Caco-2 (cell line): ENCODE data around the gene RASSF10. TPM values are rescaled to one million over a fixed set of nuclear protein-coding genes. Genes with fewer than 3 reads are reported as not detected.

ENCODE experiments used
- BruUV-seq: library from RNA; stranded (reverse); fragments of 400-500 nt; replicated peaks from 2 replicates; lab custom pipeline; 2021; lab: Mats Ljungman, UMichigan
- CTCF ChIA-PET: fragments of 300-600 bp; sonication (Branson Sonifier 250); formaldehyde crosslinking; loops from one replicate; lab custom pipeline; 2022; ENCODE audit warnings: antibody characterized with exemption; lab: Charles Lee
- POLR2A ChIA-PET: fragments of 300-600 bp; sonication (Branson Sonifier 250); formaldehyde crosslinking; loops from one replicate; lab custom pipeline; 2022; ENCODE audit warnings: antibody characterized with exemption; lab: Charles Lee
- DNase-seq, 2 experiments: peaks; one replicate each; pipeline versions ENCODE4 v3.0.0 to v3.0.0-alpha.2; 2020 to 2022
- H3K27me3 ChIP-seq: replicated peaks from 2 replicates; pipeline ENCODE4 v1.6.0; 2011; ENCODE audit warnings: low read length; ENCODE audit not compliant: control insufficient read depth, insufficient read depth
- H3K36me3 ChIP-seq: 2 replicates; pipeline ENCODE4 v1.5.1; 2011; ENCODE audit warnings: low read length; ENCODE audit not compliant: control insufficient read depth, insufficient read depth
- H3K4me1 ChIP-seq: fragments of 250-450 bp; sonication (Bioruptor Pico); 2 replicates; pipeline ENCODE4 v1.5.1; 2020; ENCODE audit warnings: mild to moderate bottlenecking
- H3K4me3 ChIP-seq: 2 replicates; pipeline ENCODE4 v1.5.1; 2011; ENCODE audit warnings: low read depth, mild to moderate bottlenecking, control low read depth, low read length
- H3K9me3 ChIP-seq: fragments of 250-450 bp; sonication (Bioruptor Pico); 2 replicates; pipeline ENCODE4 v1.5.1; 2020; ENCODE audit warnings: mild to moderate bottlenecking, moderate library complexity
- H3K27ac Mint-ChIP-seq: one replicate; pipeline ENCODE4 v1.8.0; 2022; ENCODE audit warnings: mixed read lengths; ENCODE audit not compliant: unreplicated experiment
- H3K27me3 Mint-ChIP-seq: one replicate; pipeline ENCODE4 v1.8.0; 2022; ENCODE audit warnings: mixed read lengths; ENCODE audit not compliant: insufficient read depth, unreplicated experiment
- H3K36me3 Mint-ChIP-seq: one replicate; pipeline ENCODE4 v1.8.0; 2022; ENCODE audit warnings: mild to moderate bottlenecking, mixed read lengths; ENCODE audit not compliant: insufficient read depth, unreplicated experiment
- H3K4me1 Mint-ChIP-seq: one replicate; pipeline ENCODE4 v1.8.0; 2022; ENCODE audit warnings: low read depth, mixed read lengths; ENCODE audit not compliant: unreplicated experiment
- H3K4me3 Mint-ChIP-seq: one replicate; pipeline ENCODE4 v1.8.0; 2022; ENCODE audit warnings: mild to moderate bottlenecking, moderate library complexity, mixed read lengths; ENCODE audit not compliant: unreplicated experiment
- H3K9me3 Mint-ChIP-seq: one replicate; pipeline ENCODE4 v1.8.0; 2022; ENCODE audit warnings: mixed read lengths; ENCODE audit not compliant: unreplicated experiment
- intact Hi-C: fragments of 100-400 bp; cut with micrococcal nuclease; formaldehyde crosslinking; loops from one replicate; pipeline ENCODE4 v1.10.0; 2022; ENCODE audit not compliant: unreplicated experiment
- total RNA-seq: library from RNA; stranded (reverse); gene quantifications from 2 replicates; pipeline ENCODE4 v1.2.3, GENCODE V29; 2022
- TF ChIP-seq, protein P1 (sequence below), 2 experiments: fragments of 200-600 bp in 1 of 2; IDR thresholded peaks; 1 replicate in 1 of 2; 2 replicates in 1 of 2; pipeline versions ENCODE4 v1.5.1 to v1.8.0; 2011 to 2022; ENCODE audit warnings: antibody characterized with exemption in 1 of 2, control low read depth in 1 of 2, inconsistent platforms in 1 of 2, low read depth in 1 of 2, low read length in 1 of 2, mild to moderate bottlenecking in 1 of 2, moderate library complexity in 1 of 2; ENCODE audit not compliant: insufficient read depth in 1 of 2, severe bottlenecking in 1 of 2, unreplicated experiment in 1 of 2

The RASSF10 gene
- total RNA-seq, 1 experiment from 2014 or later: 0.91 TPM

GRCh38 chr11:13028322-13028721 lies 19.2 kb downstream of the RASSF10 start:
- ChIA-PET CTCF (no interaction called here), POLR2A (no interaction called here)
- Histone ChIP-seq H3K9me3 (no peaks in the 10 kb centered on the region), H3K4me3 (no peak overlapping the region), H3K36me3 (no peaks in the 10 kb centered on the region), H3K4me1 (no peaks in the 10 kb centered on the region), H3K27me3 (peaks cover 1% of the 10 kb centered on the region)
- no TSS peak for BruUV-seq
- Mint-ChIP-seq H3K27ac (no peak overlapping the region), H3K4me1 (no peaks in the 10 kb centered on the region), H3K9me3 (no peaks in the 10 kb centered on the region), H3K4me3 (no peak overlapping the region), H3K27me3 (peaks cover 4% of the 10 kb centered on the region), H3K36me3 (no peaks in the 10 kb centered on the region)
- intact Hi-C loops: no loop called here
- no peak for DNase-seq
- TF ChIP-seq, protein P1, sequence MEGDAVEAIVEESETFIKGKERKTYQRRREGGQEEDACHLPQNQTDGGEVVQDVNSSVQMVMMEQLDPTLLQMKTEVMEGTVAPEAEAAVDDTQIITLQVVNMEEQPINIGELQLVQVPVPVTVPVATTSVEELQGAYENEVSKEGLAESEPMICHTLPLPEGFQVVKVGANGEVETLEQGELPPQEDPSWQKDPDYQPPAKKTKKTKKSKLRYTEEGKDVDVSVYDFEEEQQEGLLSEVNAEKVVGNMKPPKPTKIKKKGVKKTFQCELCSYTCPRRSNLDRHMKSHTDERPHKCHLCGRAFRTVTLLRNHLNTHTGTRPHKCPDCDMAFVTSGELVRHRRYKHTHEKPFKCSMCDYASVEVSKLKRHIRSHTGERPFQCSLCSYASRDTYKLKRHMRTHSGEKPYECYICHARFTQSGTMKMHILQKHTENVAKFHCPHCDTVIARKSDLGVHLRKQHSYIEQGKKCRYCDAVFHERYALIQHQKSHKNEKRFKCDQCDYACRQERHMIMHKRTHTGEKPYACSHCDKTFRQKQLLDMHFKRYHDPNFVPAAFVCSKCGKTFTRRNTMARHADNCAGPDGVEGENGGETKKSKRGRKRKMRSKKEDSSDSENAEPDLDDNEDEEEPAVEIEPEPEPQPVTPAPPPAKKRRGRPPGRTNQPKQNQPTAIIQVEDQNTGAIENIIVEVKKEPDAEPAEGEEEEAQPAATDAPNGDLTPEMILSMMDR (IDR thresholded peaks at IDR 0.05; ENCODE audit: insufficient read depth in 1 of 2, low read depth in 1 of 2, low read length in 1 of 2, severe bottlenecking in 1 of 2, unreplicated experiment in 1 of 2): no peak

- BruUV-seq: no TSS peak
- Mint-ChIP-seq H3K36me3 (no peaks in the 10 kb centered on the region), H3K9me3 (no peaks in the 10 kb centered on the region), H3K27ac (no peak overlapping the region), H3K4me1 (no peaks in the 10 kb centered on the region), H3K4me3 (no peak overlapping the region), H3K27me3 (peaks cover under 1% of the 10 kb centered on the region)
- no peak overlapping the region for H3K4me3 ChIP-seq
- H3K4me1 ChIP-seq: no peaks in the 10 kb centered on the region
- no peak for DNase-seq
- ChIA-PET CTCF (no interaction called here), POLR2A (no interaction called here)
- TF ChIP-seq, protein P1 (IDR thresholded peaks at IDR 0.05; ENCODE audit: insufficient read depth in 1 of 2, low read depth in 1 of 2, low read length in 1 of 2, severe bottlenecking in 1 of 2, unreplicated experiment in 1 of 2): no peak
- peaks cover 1% of the 10 kb centered on the region for H3K27me3 ChIP-seq
- intact Hi-C loops: no loop called here
- H3K36me3 ChIP-seq: no peaks in the 10 kb centered on the region
- no peaks in the 10 kb centered on the region for H3K9me3 ChIP-seq
Measured at GRCh38 chr11:13029872-13030271, 20.8 kb downstream of the RASSF10 start.

- intact Hi-C loops: no loop called here
- Histone ChIP-seq H3K36me3 (no peaks in the 10 kb centered on the region), H3K27me3 (peaks cover 1% of the 10 kb centered on the region), H3K4me1 (no peaks in the 10 kb centered on the region), H3K9me3 (no peaks in the 10 kb centered on the region), H3K4me3 (no peak overlapping the region)
- ChIA-PET POLR2A (no interaction called here), CTCF (no interaction called here)
- Mint-ChIP-seq H3K4me3 (no peak overlapping the region), H3K27ac (no peak overlapping the region), H3K9me3 (no peaks in the 10 kb centered on the region), H3K4me1 (no peaks in the 10 kb centered on the region), H3K36me3 (no peaks in the 10 kb centered on the region), H3K27me3 (peaks cover 8% of the 10 kb centered on the region)
- no TSS peak for BruUV-seq
- TF ChIP-seq, protein P1 (IDR thresholded peaks at IDR 0.05; ENCODE audit: insufficient read depth in 1 of 2, low read depth in 1 of 2, low read length in 1 of 2, severe bottlenecking in 1 of 2, unreplicated experiment in 1 of 2): no peak
- no peak for DNase-seq
Measured at GRCh38 chr11:13030857-13031256, 21.7 kb downstream of the RASSF10 start.
